K562 treated with DMSO at 1 percent for 48 hours (cell line): Measurements from ENCODE around the gene DAZ2. TPM values are rescaled to one million over a fixed set of nuclear protein-coding genes. Genes with fewer than 3 reads are reported as not detected.

Experiments used
- total RNA-seq: library from RNA; unstranded; fragments of 300-600 nt; gene quantifications from 2 replicates; pipeline ENCODE4 v1.2.3, GENCODE V29; 2022; ENCODE audit warnings: low replicate concordance; ENCODE audit errors: extremely low read depth

DAZ2 gene, protein sequence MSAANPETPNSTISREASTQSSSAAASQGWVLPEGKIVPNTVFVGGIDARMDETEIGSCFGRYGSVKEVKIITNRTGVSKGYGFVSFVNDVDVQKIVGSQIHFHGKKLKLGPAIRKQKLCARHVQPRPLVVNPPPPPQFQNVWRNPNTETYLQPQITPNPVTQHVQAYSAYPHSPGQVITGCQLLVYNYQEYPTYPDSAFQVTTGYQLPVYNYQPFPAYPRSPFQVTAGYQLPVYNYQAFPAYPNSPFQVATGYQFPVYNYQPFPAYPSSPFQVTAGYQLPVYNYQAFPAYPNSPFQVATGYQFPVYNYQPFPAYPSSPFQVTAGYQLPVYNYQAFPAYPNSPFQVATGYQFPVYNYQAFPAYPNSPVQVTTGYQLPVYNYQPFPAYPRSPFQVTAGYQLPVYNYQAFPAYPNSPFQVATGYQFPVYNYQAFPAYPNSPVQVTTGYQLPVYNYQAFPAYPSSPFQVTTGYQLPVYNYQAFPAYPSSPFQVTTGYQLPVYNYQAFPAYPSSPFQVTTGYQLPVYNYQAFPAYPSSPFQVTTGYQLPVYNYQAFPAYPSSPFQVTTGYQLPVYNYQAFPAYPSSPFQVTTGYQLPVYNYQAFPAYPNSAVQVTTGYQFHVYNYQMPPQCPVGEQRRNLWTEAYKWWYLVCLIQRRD
- not detected in 2 replicates for total RNA-seq

DNA sequence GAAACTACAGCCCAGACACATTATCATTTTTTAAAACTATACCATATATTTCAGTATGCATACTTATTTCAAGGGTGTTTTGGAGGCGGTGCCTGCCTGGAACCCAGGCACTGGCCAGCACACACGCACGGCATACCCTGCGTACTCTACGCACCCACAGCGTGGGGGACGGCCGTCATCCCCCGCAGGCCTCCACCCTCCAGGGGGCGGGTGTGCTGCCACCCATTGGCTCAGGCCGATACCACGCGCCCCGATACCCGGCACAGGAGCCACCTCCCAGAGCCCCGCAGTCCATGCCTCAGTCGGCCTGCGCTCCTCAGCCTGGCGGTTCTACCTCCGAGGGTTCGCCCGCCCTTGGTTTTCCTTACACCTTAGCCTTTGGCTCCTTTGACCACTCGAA is at the start of gene DAZ2:
TSS of gene DAZ2 (plus strand) at position 301 of the 400 bp plus-strand sequence. CDS start 208 bp downstream, outside the sequence.

DNA sequence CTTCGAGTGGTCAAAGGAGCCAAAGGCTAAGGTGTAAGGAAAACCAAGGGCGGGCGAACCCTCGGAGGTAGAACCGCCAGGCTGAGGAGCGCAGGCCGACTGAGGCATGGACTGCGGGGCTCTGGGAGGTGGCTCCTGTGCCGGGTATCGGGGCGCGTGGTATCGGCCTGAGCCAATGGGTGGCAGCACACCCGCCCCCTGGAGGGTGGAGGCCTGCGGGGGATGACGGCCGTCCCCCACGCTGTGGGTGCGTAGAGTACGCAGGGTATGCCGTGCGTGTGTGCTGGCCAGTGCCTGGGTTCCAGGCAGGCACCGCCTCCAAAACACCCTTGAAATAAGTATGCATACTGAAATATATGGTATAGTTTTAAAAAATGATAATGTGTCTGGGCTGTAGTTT is 20.4 kb upstream of the DAZ2 start, which contains the start of gene DAZ1:
TSS of gene DAZ1 (minus strand) at position 101 of the 400 bp plus-strand sequence. CDS start 208 bp downstream, outside the sequence.

Other genes starting within 250 kb of the DAZ2 start
- gene BPY2, start 235.3 kb upstream of the DAZ2 start, total RNA-seq, result not detected in 2 replicates
- gene DAZ1, start 20.5 kb upstream of the DAZ2 start, total RNA-seq, result not detected in 2 replicates